Activated B cell treated with CpG ODN at 0.5 μM for 24 hours (primary cell): ENCODE measurements around the gene SERPINB2. TPM values are rescaled to one million over a fixed set of nuclear protein-coding genes. Genes with fewer than 3 reads are reported as not detected.

Experiments
- ATAC-seq: fragments of 200-7000 bp; cut with Tn5 transposase; one replicate; pipeline ENCODE4 v1.10.0; 2021; ENCODE audit warnings: low read depth, mild to moderate bottlenecking, moderate library complexity
- CTCF ChIA-PET: fragments of 350-600 bp; sonication (Branson Sonifier 250); formaldehyde crosslinking; loops from one replicate; lab custom pipeline; 2021; ENCODE audit warnings: antibody characterized with exemption; lab: Charles Lee
- POLR2A ChIA-PET: fragments of 350-600 bp; sonication (Branson Sonifier 250); formaldehyde crosslinking; loops from one replicate; lab custom pipeline; 2021; ENCODE audit warnings: antibody characterized with exemption; lab: Charles Lee
- DNase-seq: peaks from one replicate; pipeline ENCODE4 v3.0.0; 2022
- H3K27ac Mint-ChIP-seq: one replicate; pipeline ENCODE4 v1.8.0; 2020; ENCODE audit warnings: mixed read lengths
- H3K27me3 Mint-ChIP-seq: one replicate; pipeline ENCODE4 v1.8.0; 2021; ENCODE audit warnings: mixed read lengths
- H3K36me3 Mint-ChIP-seq: one replicate; pipeline ENCODE4 v1.8.0; 2021; ENCODE audit warnings: low read depth, mixed read lengths
- H3K4me1 Mint-ChIP-seq: one replicate; pipeline ENCODE4 v1.8.0; 2021; ENCODE audit warnings: mixed read lengths
- H3K4me3 Mint-ChIP-seq: one replicate; pipeline ENCODE4 v1.8.0; 2020; ENCODE audit warnings: mild to moderate bottlenecking, mixed read lengths
- H3K9me3 Mint-ChIP-seq: one replicate; pipeline ENCODE4 v1.8.0; 2020; ENCODE audit warnings: mixed read lengths
- CTCF ChIP-seq: fragments of 200-600 bp; IDR thresholded peaks from one replicate; pipeline ENCODE4 v1.8.0; 2022; ENCODE audit warnings: antibody characterized with exemption, mild to moderate bottlenecking
- intact Hi-C: fragments of 100-400 bp; cut with micrococcal nuclease; formaldehyde crosslinking; loops from one replicate; pipeline ENCODE4 v1.15.1; 2024
- total RNA-seq: library from RNA; stranded (reverse); gene quantifications from 2 replicates; pipeline ENCODE4 v1.2.3, GENCODE V29; 2022

The SERPINB2 gene
- total RNA-seq = 0.33 TPM in 1 of 2 replicates, not detected in the other

GRCh38 chr18:63887424-63887823 is at the start of gene SERPINB2:
Gene SERPINB2, plus strand, starts transcription at chr18:63887705. Its CDS starts 3,740 bp downstream, at chr18:63891445.
- no peak within 1 kb of the TSS for H3K27ac Mint-ChIP-seq
- no peaks in the 10 kb centered on the region for H3K4me1 Mint-ChIP-seq
- DNase-seq (no peak), ATAC-seq (no peak)
- H3K9me3 Mint-ChIP-seq = no peaks in the 10 kb centered on the region
- H3K36me3 Mint-ChIP-seq = no peaks in the 10 kb centered on the region
- H3K4me3 Mint-ChIP-seq = no peak within 1 kb of the TSS
- TF ChIP-seq CTCF = no peak
- CTCF ChIA-PET = no interaction called here
- intact Hi-C loops = no loop called here
- POLR2A ChIA-PET = no interaction called here
- peaks cover 11% of the 10 kb centered on the region for H3K27me3 Mint-ChIP-seq

GRCh38 chr18:63843008-63843407 is 44.5 kb upstream of the SERPINB2 start:
- H3K9me3 Mint-ChIP-seq = no peaks in the 10 kb centered on the region
- H3K27ac Mint-ChIP-seq = no peak overlapping the region
- H3K27me3 Mint-ChIP-seq = peaks cover 19% of the 10 kb centered on the region
- no peaks in the 10 kb centered on the region for H3K4me1 Mint-ChIP-seq
- ChIA-PET POLR2A (no interaction called here), CTCF (interaction anchor here (2.8 kb wide), 1 partner anchor 324 kb away, joined by 12 read pairs; no protein-coding TSS in a partner anchor)
- ATAC-seq (no peak), DNase-seq (no peak)
- no peak for TF ChIP-seq CTCF
- no peak overlapping the region for H3K4me3 Mint-ChIP-seq
- H3K36me3 Mint-ChIP-seq = no peaks in the 10 kb centered on the region
- intact Hi-C loops = no loop called here

- no peak for DNase-seq
- POLR2A ChIA-PET = no interaction called here
- Mint-ChIP-seq H3K9me3 (no peaks in the 10 kb centered on the region), H3K4me3 (no peak overlapping the region), H3K36me3 (no peaks in the 10 kb centered on the region), H3K4me1 (no peaks in the 10 kb centered on the region), H3K27me3 (peaks cover 19% of the 10 kb centered on the region), H3K27ac (no peak overlapping the region)
- no peak for TF ChIP-seq CTCF
- ATAC-seq = no peak
- intact Hi-C loops = loop anchor here (1.0 kb wide), 1 partner anchor 326 kb away; no protein-coding TSS in a partner anchor
- CTCF ChIA-PET = interaction anchor here (1.0 to 2.8 kb wide), 2 partner anchors 11 to 326 kb away, joined by 3 to 12 read pairs; no protein-coding TSS in a partner anchor
These were observed 43.3 kb upstream of the SERPINB2 start for GRCh38 chr18:63844254-63844653.

- no peak for TF ChIP-seq CTCF
- ATAC-seq = no peak
- H3K27ac Mint-ChIP-seq = no peak overlapping the region
- intact Hi-C loops = loop anchor here (1.0 kb wide), 1 partner anchor 330 kb away; no protein-coding TSS in a partner anchor
- no peak for DNase-seq
- no peak overlapping the region for H3K4me3 Mint-ChIP-seq
- CTCF ChIA-PET = no interaction called here
- POLR2A ChIA-PET = no interaction called here
- H3K27me3 Mint-ChIP-seq = peaks cover 16% of the 10 kb centered on the region
- H3K36me3 Mint-ChIP-seq = no peaks in the 10 kb centered on the region
- H3K4me1 Mint-ChIP-seq = no peaks in the 10 kb centered on the region
- H3K9me3 Mint-ChIP-seq = no peaks in the 10 kb centered on the region
These were observed 39.3 kb upstream of the SERPINB2 start for GRCh38 chr18:63848159-63848558.

- H3K4me1 Mint-ChIP-seq = no peaks in the 10 kb centered on the region
- intact Hi-C loops = no loop called here
- ChIA-PET CTCF (no interaction called here), POLR2A (no interaction called here)
- no peak for TF ChIP-seq CTCF
- no peak overlapping the region for H3K27ac Mint-ChIP-seq
- DNase-seq (no peak), ATAC-seq (no peak)
- H3K36me3 Mint-ChIP-seq = no peaks in the 10 kb centered on the region
- H3K4me3 Mint-ChIP-seq = no peak overlapping the region
- peaks cover 1% of the 10 kb centered on the region for H3K9me3 Mint-ChIP-seq
- H3K27me3 Mint-ChIP-seq = peaks cover 13% of the 10 kb centered on the region
These were observed 37.5 kb upstream of the SERPINB2 start for GRCh38 chr18:63850020-63850419.
